IPS-20b (cell line): ENCODE results near the gene CARMIL1.

Experiments
- H3K27ac ChIP-seq: one replicate; pipeline ENCODE4 v1.5.1; 2013; ENCODE audit warnings: low read length
- H3K27me3 ChIP-seq: 2 replicates; pipeline ENCODE4 v1.6.1; 2013; ENCODE audit warnings: mild to moderate bottlenecking, low read length, inconsistent platforms; ENCODE audit not compliant: insufficient read depth
- H3K36me3 ChIP-seq: 2 replicates; pipeline ENCODE4 v1.6.1; 2013; ENCODE audit warnings: low read depth, mild to moderate bottlenecking, inconsistent platforms, low read length, moderate library complexity; ENCODE audit not compliant: insufficient read depth
- H3K4me1 ChIP-seq: 2 replicates; pipeline ENCODE4 v1.6.1; 2013; ENCODE audit warnings: mild to moderate bottlenecking, control low read depth, inconsistent platforms, low read length, moderate library complexity; ENCODE audit not compliant: insufficient read depth
- H3K4me3 ChIP-seq: 2 replicates; pipeline ENCODE4 v1.5.1; 2013; ENCODE audit warnings: mild to moderate bottlenecking, low read length, inconsistent platforms
- H3K9ac ChIP-seq: 2 replicates; pipeline ENCODE4 v1.6.1; 2013; ENCODE audit warnings: low read depth, mild to moderate bottlenecking, inconsistent platforms, low read length, moderate library complexity
- H3K9me3 ChIP-seq: 2 replicates; pipeline ENCODE4 v1.6.1; 2013; ENCODE audit warnings: mild to moderate bottlenecking, low read depth, low read length, inconsistent platforms; ENCODE audit not compliant: insufficient read depth

The CARMIL1 gene

GRCh38 chr6:25472306-25472705, 193.1 kb downstream of the CARMIL1 start:
- no peaks in the 10 kb centered on the region for H3K4me1 ChIP-seq
- H3K36me3 ChIP-seq = peaks cover 20% of the 10 kb centered on the region
- no peak overlapping the region for H3K9ac ChIP-seq
- no peaks in the 10 kb centered on the region for H3K9me3 ChIP-seq
- no peak overlapping the region for H3K27ac ChIP-seq
- H3K4me3 ChIP-seq = no peak overlapping the region
- H3K27me3 ChIP-seq = no peaks in the 10 kb centered on the region

GRCh38 chr6:25472906-25473305, 193.7 kb downstream of the CARMIL1 start:
- no peak overlapping the region for H3K9ac ChIP-seq
- H3K36me3 ChIP-seq = peaks cover 20% of the 10 kb centered on the region
- H3K27ac ChIP-seq = no peak overlapping the region
- no peaks in the 10 kb centered on the region for H3K4me1 ChIP-seq
- H3K4me3 ChIP-seq = no peak overlapping the region
- H3K27me3 ChIP-seq = no peaks in the 10 kb centered on the region
- H3K9me3 ChIP-seq = no peaks in the 10 kb centered on the region

GRCh38 chr6:25473447-25473846, 194.3 kb downstream of the CARMIL1 start:
- Histone ChIP-seq H3K27ac (no peak overlapping the region), H3K36me3 (peaks cover 20% of the 10 kb centered on the region), H3K9me3 (no peaks in the 10 kb centered on the region), H3K9ac (no peak overlapping the region), H3K27me3 (no peaks in the 10 kb centered on the region), H3K4me3 (no peak overlapping the region), H3K4me1 (no peaks in the 10 kb centered on the region)

GRCh38 chr6:25476126-25476525, 197.0 kb downstream of the CARMIL1 start:
- Histone ChIP-seq H3K9ac (no peak overlapping the region), H3K36me3 (peaks cover 20% of the 10 kb centered on the region), H3K27me3 (no peaks in the 10 kb centered on the region), H3K4me1 (no peaks in the 10 kb centered on the region), H3K9me3 (no peaks in the 10 kb centered on the region), H3K4me3 (no peak overlapping the region), H3K27ac (no peak overlapping the region)

DNA sequence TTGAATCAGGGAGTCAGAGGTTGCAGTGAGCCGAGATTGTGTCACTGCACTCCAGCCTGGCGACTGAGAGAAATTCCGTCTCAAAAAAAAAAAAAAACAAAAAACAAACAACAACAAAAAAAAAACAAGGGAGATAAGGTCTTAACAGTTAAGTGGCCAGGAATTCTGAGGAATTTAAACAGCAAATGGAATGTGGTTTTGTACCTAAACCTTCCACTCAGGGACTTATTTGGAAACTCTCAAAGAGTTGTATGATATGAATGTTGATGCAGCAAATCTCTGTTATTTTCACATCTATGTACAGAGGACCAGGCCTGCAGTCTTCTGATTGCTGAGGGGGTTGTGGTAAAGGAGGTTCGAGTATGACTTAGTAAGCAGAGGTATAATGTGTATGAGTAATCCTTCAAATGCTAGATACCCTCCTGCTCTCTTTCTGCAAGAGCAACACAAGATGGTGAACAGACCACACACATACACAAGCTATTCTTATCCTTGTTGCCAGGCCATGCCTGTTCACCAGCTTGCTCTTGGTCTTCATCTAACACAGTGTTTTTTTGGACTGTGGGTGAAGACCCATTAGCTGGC, 197.9 kb downstream of the CARMIL1 start:
- Histone ChIP-seq H3K4me3 (no peak overlapping the region), H3K9me3 (no peaks in the 10 kb centered on the region), H3K9ac (no peak overlapping the region), H3K27ac (no peak overlapping the region), H3K4me1 (no peaks in the 10 kb centered on the region), H3K27me3 (no peaks in the 10 kb centered on the region), H3K36me3 (peaks cover 20% of the 10 kb centered on the region)

- Histone ChIP-seq H3K4me3 (no peak overlapping the region), H3K9me3 (no peaks in the 10 kb centered on the region), H3K36me3 (peaks cover 17% of the 10 kb centered on the region; the same call in 1 of the 2 replicates), H3K27me3 (no peaks in the 10 kb centered on the region), H3K4me1 (no peaks in the 10 kb centered on the region), H3K9ac (no peak overlapping the region), H3K27ac (no peak overlapping the region)
Observed at GRCh38 chr6:25478973-25479372, 199.8 kb downstream of the CARMIL1 start.

- Histone ChIP-seq H3K9me3 (no peaks in the 10 kb centered on the region), H3K27me3 (no peaks in the 10 kb centered on the region), H3K4me3 (no peak overlapping the region)
Observed at GRCh38 chr6:25481267-25481666, 202.1 kb downstream of the CARMIL1 start.

GRCh38 chr6:25482996-25483395, 203.8 kb downstream of the CARMIL1 start:
- no peak overlapping the region for H3K27ac ChIP-seq
- no peaks in the 10 kb centered on the region for H3K4me1 ChIP-seq
- H3K9me3 ChIP-seq = no peaks in the 10 kb centered on the region
- H3K9ac ChIP-seq = no peak overlapping the region
- H3K4me3 ChIP-seq = no peak overlapping the region
- no peaks in the 10 kb centered on the region for H3K27me3 ChIP-seq
- peaks cover 20% of the 10 kb centered on the region; the same call in 1 of the 2 replicates for H3K36me3 ChIP-seq

More at GRCh38 chr6:25481267-25481666, 202.1 kb downstream of the CARMIL1 start:
- no peak overlapping the region for H3K27ac ChIP-seq
- H3K36me3 ChIP-seq = peaks cover 19% of the 10 kb centered on the region; the same call in 1 of the 2 replicates
- H3K9ac ChIP-seq = no peak overlapping the region
- H3K4me1 ChIP-seq = no peaks in the 10 kb centered on the region

- H3K9ac ChIP-seq = no peak overlapping the region
- H3K27ac ChIP-seq = no peak overlapping the region
- H3K36me3 ChIP-seq = peaks cover 28% of the 10 kb centered on the region; the same call in 1 of the 2 replicates
- no peak overlapping the region for H3K4me3 ChIP-seq
- H3K9me3 ChIP-seq = no peaks in the 10 kb centered on the region
- no peaks in the 10 kb centered on the region for H3K4me1 ChIP-seq
- H3K27me3 ChIP-seq = no peaks in the 10 kb centered on the region
Observed at GRCh38 chr6:25483943-25484342, 204.8 kb downstream of the CARMIL1 start.

- no peak overlapping the region for H3K4me3 ChIP-seq
- H3K9ac ChIP-seq = no peak overlapping the region
- peaks cover 28% of the 10 kb centered on the region; the same call in 1 of the 2 replicates for H3K36me3 ChIP-seq
- H3K27me3 ChIP-seq = no peaks in the 10 kb centered on the region
- H3K4me1 ChIP-seq = no peaks in the 10 kb centered on the region
- no peaks in the 10 kb centered on the region for H3K9me3 ChIP-seq
- H3K27ac ChIP-seq = no peak overlapping the region
Observed at GRCh38 chr6:25484900-25485299, 205.7 kb downstream of the CARMIL1 start.

- H3K9ac ChIP-seq = no peak overlapping the region
- H3K36me3 ChIP-seq = peaks cover 32% of the 10 kb centered on the region; the same call in 1 of the 2 replicates
- H3K4me1 ChIP-seq = no peaks in the 10 kb centered on the region
- H3K4me3 ChIP-seq = no peak overlapping the region
- no peaks in the 10 kb centered on the region for H3K9me3 ChIP-seq
- no peak overlapping the region for H3K27ac ChIP-seq
- no peaks in the 10 kb centered on the region for H3K27me3 ChIP-seq
Observed at GRCh38 chr6:25485821-25486534, 206.8 kb downstream of the CARMIL1 start.

DNA sequence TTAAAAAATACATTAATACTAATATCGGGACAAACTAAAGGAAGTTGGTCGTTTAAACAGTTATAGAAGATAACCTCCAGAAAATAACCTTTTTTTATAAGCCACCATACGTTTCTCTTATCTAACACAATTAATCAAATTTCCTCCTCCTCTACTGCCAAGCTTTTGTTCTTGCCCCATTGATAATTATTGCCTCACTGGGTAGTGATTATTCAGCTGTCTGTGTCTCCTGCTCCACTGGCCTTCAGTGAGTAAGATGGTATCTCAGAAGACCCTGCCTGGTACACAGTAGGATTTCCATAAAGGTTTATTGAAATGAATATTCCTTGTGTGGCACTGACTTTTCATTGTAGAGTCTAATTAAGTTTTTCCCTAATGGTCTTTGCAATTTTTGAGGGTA, 207.4 kb downstream of the CARMIL1 start:
- H3K9me3 ChIP-seq = no peaks in the 10 kb centered on the region
- peaks cover 35% of the 10 kb centered on the region; the same call in 1 of the 2 replicates for H3K36me3 ChIP-seq
- H3K9ac ChIP-seq = no peak overlapping the region
- H3K4me3 ChIP-seq = no peak overlapping the region
- no peaks in the 10 kb centered on the region for H3K4me1 ChIP-seq
- H3K27ac ChIP-seq = no peak overlapping the region
- no peaks in the 10 kb centered on the region for H3K27me3 ChIP-seq
